Measurements from ENCODE around the gene PNPT1.

DNA sequence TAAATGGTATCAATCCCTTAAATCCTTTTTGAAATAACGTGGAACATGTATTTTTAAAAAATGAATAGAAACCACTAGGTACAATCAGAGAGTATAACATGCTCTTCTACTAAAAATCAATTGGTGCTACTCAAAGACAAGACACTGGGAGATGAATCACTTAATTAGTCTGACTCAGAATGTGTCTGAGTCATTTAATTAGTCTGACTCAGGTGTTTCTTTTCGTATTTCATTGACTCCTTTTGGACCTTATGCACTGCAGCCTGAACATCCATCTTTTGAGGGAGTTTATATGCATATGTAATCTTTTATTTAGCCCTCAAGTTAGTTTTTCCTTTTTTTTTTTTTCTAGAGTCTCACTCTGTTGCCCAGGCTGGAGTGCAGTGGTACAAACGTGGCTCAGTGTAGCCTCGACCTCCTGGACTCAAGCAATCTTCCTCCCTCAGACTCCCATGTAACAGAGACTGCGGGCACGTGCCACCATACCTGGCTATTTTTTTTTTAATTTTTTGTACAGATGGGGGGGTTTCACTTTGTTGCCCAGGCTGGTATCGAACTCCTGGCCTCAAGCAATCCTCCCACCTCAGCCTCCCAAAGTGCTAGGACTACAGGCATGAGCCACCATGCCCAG lies 102.7 kb downstream of the PNPT1 start:
- TF ChIP-seq CTCF (IDR thresholded peaks at IDR 0.05; ENCODE audit: control extremely low read depth in 1 of 3, insufficient read depth in 1 of 3, low read depth in 1 of 3, low read length in 3 of 3): no peak
- no peak for TF ChIP-seq RNF2 (IDR thresholded peaks at IDR 0.05; ENCODE audit: borderline replicate concordance, low read depth, low read length, missing control alignments, poor library complexity, severe bottlenecking)
- TF ChIP-seq SP1 (IDR thresholded peaks at IDR 0.05; ENCODE audit: low read depth, low read length): no peak
- no peak for TF ChIP-seq YY1 (IDR thresholded peaks at IDR 0.05; ENCODE audit: low read depth, low read length)
- no peak for TF ChIP-seq ZNF274 (IDR thresholded peaks at IDR 0.05; ENCODE audit: borderline replicate concordance, extremely low read depth, low read length)
- TF ChIP-seq, protein P1, sequence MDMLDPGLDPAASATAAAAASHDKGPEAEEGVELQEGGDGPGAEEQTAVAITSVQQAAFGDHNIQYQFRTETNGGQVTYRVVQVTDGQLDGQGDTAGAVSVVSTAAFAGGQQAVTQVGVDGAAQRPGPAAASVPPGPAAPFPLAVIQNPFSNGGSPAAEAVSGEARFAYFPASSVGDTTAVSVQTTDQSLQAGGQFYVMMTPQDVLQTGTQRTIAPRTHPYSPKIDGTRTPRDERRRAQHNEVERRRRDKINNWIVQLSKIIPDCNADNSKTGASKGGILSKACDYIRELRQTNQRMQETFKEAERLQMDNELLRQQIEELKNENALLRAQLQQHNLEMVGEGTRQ (IDR thresholded peaks at IDR 0.05; ENCODE audit: low read length): no peak
- no peak for TF ChIP-seq ATF2 (IDR thresholded peaks at IDR 0.05; ENCODE audit: low read length)
- TF ChIP-seq POLR2AphosphoS5 (IDR thresholded peaks at IDR 0.05; ENCODE audit: low read depth, low read length): no peak
- TF ChIP-seq JUND (IDR thresholded peaks at IDR 0.05; ENCODE audit: low read length): no peak
- no peak for TF ChIP-seq CEBPB (IDR thresholded peaks at IDR 0.05; ENCODE audit: low read depth, low read length)
- TF ChIP-seq EZH2 (IDR thresholded peaks at IDR 0.05; ENCODE audit: low read depth, low read length, severe bottlenecking): no peak
- TF ChIP-seq BCL11A (IDR thresholded peaks at IDR 0.05; ENCODE audit: low read depth in 2 of 2, low read length in 2 of 2): no peak
